PFSK-1 (cell line): ENCODE data around the gene RFTN1.

Experiments used
- FOXP2 ChIP-seq: optimal IDR thresholded peaks from 2 replicates; pipeline ENCODE3; 2011; ENCODE audit warnings: borderline replicate concordance, control low read depth, inconsistent platforms; ENCODE audit not compliant: insufficient read depth; ENCODE audit errors: extremely low read length, extremely low read depth
- POLR2AphosphoS5 ChIP-seq: IDR thresholded peaks from 2 replicates; pipeline ENCODE4 v1.6.1; 2012; ENCODE audit warnings: low read depth, mild to moderate bottlenecking, control low read depth, low read length, moderate library complexity
- REST ChIP-seq, 2 experiments: IDR thresholded peaks; 2 replicates each; pipeline versions ENCODE4 v1.6.1 to v1.8.0; 2011 to 2012; ENCODE audit warnings: low read depth in 2 of 2, low read length in 2 of 2, control low read depth in 1 of 2, inconsistent platforms in 1 of 2, mild to moderate bottlenecking in 1 of 2, moderate library complexity in 1 of 2; ENCODE audit not compliant: insufficient read depth in 1 of 2
- SIN3A ChIP-seq: IDR thresholded peaks from 2 replicates; pipeline ENCODE4 v1.6.1; 2012; ENCODE audit warnings: mild to moderate bottlenecking, low read length, moderate library complexity, borderline replicate concordance; ENCODE audit not compliant: insufficient read depth
- TAF1 ChIP-seq: IDR thresholded peaks from 2 replicates; pipeline ENCODE4 v1.6.1; 2012; ENCODE audit warnings: low read length, control low read depth, borderline replicate concordance; ENCODE audit not compliant: insufficient read depth

RFTN1 gene

DNA sequence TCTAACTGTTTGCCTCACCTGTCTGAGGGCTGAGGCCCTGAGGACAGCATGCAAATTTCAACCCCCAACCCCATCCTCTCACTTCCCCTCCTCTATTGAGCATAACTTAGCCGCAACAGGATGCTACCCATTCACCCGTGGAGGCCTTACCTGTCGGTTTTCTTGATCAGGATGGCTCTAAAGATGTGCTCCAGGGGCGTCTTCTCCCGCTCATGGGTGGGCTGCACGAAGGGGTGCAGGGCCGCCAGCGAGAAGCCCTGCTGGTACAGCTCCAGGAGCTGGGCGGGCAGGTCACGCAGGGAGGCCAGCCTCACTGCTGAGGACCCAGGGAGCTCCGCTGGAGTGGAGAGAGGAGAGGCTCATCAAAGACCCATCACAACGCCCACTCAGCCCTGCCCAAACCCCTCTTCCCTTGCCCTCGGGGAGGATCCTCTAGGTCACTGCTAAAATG is 79.8 kb downstream of the RFTN1 start:
- TF ChIP-seq FOXP2 (no peak), REST (IDR thresholded peaks at IDR 0.05; ENCODE audit: insufficient read depth in 1 of 2, low read depth in 2 of 2, low read length in 2 of 2) (no peak), POLR2AphosphoS5 (no peak), TAF1 (no peak), SIN3A (no peak)

- TF ChIP-seq POLR2AphosphoS5 (no peak), SIN3A (no peak), TAF1 (no peak), FOXP2 (no peak), REST (IDR thresholded peaks at IDR 0.05; ENCODE audit: insufficient read depth in 1 of 2, low read depth in 2 of 2, low read length in 2 of 2) (no peak)
These were observed 80.8 kb downstream of the RFTN1 start for GRCh38 chr3:16432714-16433113.

GRCh38 chr3:16430717-16431630 is 82.5 kb downstream of the RFTN1 start:
- TF ChIP-seq POLR2AphosphoS5 (no peak), TAF1 (no peak), REST (IDR thresholded peaks at IDR 0.05; ENCODE audit: insufficient read depth in 1 of 2, low read depth in 2 of 2, low read length in 2 of 2) (no peak), FOXP2 (no peak), SIN3A (no peak)

DNA sequence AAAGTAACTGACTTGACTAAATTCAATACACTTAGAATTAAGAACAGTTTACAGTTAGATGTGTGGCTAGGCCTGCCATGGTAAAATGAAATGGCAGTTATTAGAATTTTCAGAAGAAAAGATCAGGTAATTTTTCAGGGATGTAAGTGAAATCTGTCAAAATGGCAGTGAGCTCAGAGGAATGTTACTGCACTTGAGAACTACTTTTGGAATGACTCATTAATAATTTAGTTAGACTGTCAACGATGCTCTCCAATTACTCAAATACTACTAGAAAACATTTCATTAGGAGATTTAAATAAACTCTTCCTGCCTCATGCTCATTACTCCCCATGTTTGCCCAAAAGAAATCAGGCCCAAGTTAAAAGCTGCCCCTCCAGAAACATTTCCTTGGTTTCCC is 84.4 kb downstream of the RFTN1 start:
- no peak for TF ChIP-seq FOXP2
- no peak for TF ChIP-seq REST (IDR thresholded peaks at IDR 0.05; ENCODE audit: insufficient read depth in 1 of 2, low read depth in 2 of 2, low read length in 2 of 2)
- TF ChIP-seq POLR2AphosphoS5 = no peak
- TF ChIP-seq TAF1 = no peak
- no peak for TF ChIP-seq SIN3A
